Measurements from ENCODE around the gene ZNF454.

Gene ZNF454

GRCh38 chr5:178988436-178989220 lies 47.6 kb downstream of the ZNF454 start:
- TF ChIP-seq CTCF (IDR thresholded peaks at IDR 0.05; ENCODE audit: insufficient read depth, low read depth, low read length, missing control alignments), result no peak
- DNase-seq (ENCODE audit: low read depth), result no peak
- no peak overlapping the region for H3K4me3 ChIP-seq (ENCODE audit: low read length)

DNA sequence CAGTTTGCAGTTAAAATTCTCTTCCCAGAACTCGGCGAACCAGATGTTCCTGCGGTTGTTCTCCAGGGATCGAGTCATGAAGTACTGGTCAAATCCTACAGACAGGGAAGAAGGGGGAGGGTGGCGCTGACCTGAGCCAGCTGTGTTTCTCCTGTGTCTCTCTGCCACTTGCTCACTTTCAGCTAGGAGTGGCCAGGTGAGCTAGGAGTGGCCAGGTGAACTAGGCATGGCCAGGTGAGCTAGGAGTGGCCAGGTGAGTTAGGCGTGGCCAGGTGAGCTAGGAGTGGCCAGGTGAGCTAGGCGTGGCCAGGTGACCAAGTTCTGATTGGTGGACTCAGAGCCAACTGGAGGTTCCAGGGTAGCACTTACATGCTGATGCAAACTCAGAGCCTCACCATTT lies 48.3 kb downstream of the ZNF454 start:
- no peak for TF ChIP-seq CTCF (IDR thresholded peaks at IDR 0.05; ENCODE audit: insufficient read depth, low read depth, low read length, missing control alignments)
- no peak for DNase-seq (ENCODE audit: low read depth)
- no peak overlapping the region for H3K4me3 ChIP-seq (ENCODE audit: low read length)

- no peak for DNase-seq (ENCODE audit: low read depth)
- TF ChIP-seq CTCF (IDR thresholded peaks at IDR 0.05; ENCODE audit: insufficient read depth, low read depth, low read length, missing control alignments), result no peak
Measured at GRCh38 chr5:178990491-178990890, 49.5 kb downstream of the ZNF454 start.

GRCh38 chr5:178991190-178992145 lies 50.5 kb downstream of the ZNF454 start:
- no peak overlapping the region for H3K4me3 ChIP-seq (ENCODE audit: low read length)
- no peak for DNase-seq (ENCODE audit: low read depth)
- TF ChIP-seq CTCF (IDR thresholded peaks at IDR 0.05; ENCODE audit: insufficient read depth, low read depth, low read length, missing control alignments), result no peak

More at GRCh38 chr5:178990491-178990890, 49.5 kb downstream of the ZNF454 start:
- no peak overlapping the region for H3K4me3 ChIP-seq (ENCODE audit: low read length)

GRCh38 chr5:178992291-178992895 lies 51.4 kb downstream of the ZNF454 start:
- DNase-seq (ENCODE audit: low read depth), result no peak
- H3K4me3 ChIP-seq (ENCODE audit: low read length), result no peak overlapping the region
- TF ChIP-seq CTCF (IDR thresholded peaks at IDR 0.05; ENCODE audit: insufficient read depth, low read depth, low read length, missing control alignments), result no peak

GRCh38 chr5:178993236-178993765 lies 52.3 kb downstream of the ZNF454 start:
- no peak for TF ChIP-seq CTCF (IDR thresholded peaks at IDR 0.05; ENCODE audit: insufficient read depth, low read depth, low read length, missing control alignments)
- H3K4me3 ChIP-seq (ENCODE audit: low read length), result no peak overlapping the region
- no peak for DNase-seq (ENCODE audit: low read depth)
